Neural crest cell (in vitro differentiated cells): ENCODE measurements around the gene LIF. TPM values are rescaled to one million over a fixed set of nuclear protein-coding genes. Genes with fewer than 3 reads are reported as not detected.
"Not testable (repeated sequence)": the region's sequence is repeated elsewhere in the genome, so short reads cannot be mapped to it uniquely, and the experiment has no call there.

Experiments
- DNase-seq: peaks from one replicate; pipeline ENCODE4 v3.0.0; 2021; ENCODE audit warnings: low read depth, mixed read lengths, low spot score
- H3K27ac Mint-ChIP-seq: one replicate; pipeline ENCODE4 v1.8.0; 2021; ENCODE audit warnings: mild to moderate bottlenecking, mixed read lengths; ENCODE audit not compliant: unreplicated experiment
- H3K27me3 Mint-ChIP-seq: 2 replicates; pipeline ENCODE4 v1.8.0; 2021; ENCODE audit warnings: low read depth, mild to moderate bottlenecking, mixed read lengths
- H3K36me3 Mint-ChIP-seq: 2 replicates; pipeline ENCODE4 v1.8.0; 2021; ENCODE audit warnings: low read depth, mild to moderate bottlenecking, mixed read lengths
- H3K4me1 Mint-ChIP-seq: 2 replicates; pipeline ENCODE4 v1.8.0; 2021; ENCODE audit warnings: mixed read lengths
- H3K4me3 Mint-ChIP-seq: one replicate; pipeline ENCODE4 v1.8.0; 2021; ENCODE audit warnings: mild to moderate bottlenecking, mixed read lengths
- H3K9me3 Mint-ChIP-seq: 2 replicates; pipeline ENCODE4 v1.8.0; 2021; ENCODE audit warnings: mixed read lengths
- total RNA-seq: library from RNA; stranded (reverse); gene quantifications from 2 replicates; pipeline ENCODE4 v1.2.1, GENCODE V29; 2021
- TF ChIP-seq, protein P1 (sequence below): fragments of 200-600 bp; sonication (generic); conservative IDR thresholded peaks from 2 replicates; pipeline ENCODE4 v1.5.0; 2021; ENCODE audit warnings: antibody characterized with exemption, mild to moderate bottlenecking

Gene LIF
- total RNA-seq, 1 donor from 2014 or later = 1.1 TPM

DNA sequence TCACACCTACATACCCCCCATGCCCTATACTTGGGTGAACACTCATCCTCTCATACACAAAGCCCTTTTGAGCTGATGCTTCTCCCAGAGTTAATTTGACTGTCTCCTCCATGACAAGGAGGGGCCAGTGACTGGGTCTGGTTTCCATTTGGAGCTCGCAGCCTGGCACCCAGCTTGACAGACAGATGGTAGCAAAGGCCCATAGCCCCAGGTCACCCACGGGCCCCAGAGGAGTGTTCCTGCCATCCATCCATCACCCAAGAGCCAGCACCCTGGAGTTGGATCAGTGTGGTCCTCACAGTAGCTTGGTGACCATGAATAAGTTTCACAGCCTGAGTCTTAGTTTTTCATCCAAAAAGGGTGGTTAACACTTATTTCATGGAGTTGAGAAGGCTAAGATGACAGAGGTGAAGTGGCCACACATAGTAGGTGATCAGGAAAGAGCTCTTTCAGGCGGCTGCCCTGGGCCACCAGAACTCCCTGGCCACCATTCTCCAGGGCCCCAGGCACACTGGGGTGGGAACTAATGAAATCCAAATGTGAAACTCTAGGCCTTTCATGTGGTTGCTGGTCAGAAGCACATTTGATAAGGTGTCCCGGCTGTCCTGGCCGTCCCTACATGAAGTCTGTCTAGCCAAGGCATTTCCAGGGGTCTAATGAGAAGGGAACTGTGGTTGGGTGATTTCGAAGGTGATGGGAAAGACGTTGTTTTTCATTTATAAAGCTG is 42.4 kb downstream of the LIF start:
- Mint-ChIP-seq H3K27me3 (peaks cover 10% of the 10 kb centered on the region), H3K4me3 (no peak overlapping the region), H3K36me3 (no peaks in the 10 kb centered on the region), H3K27ac (no peak overlapping the region), H3K9me3 (peaks cover 3% of the 10 kb centered on the region), H3K4me1 (peaks cover 30% of the 10 kb centered on the region)
- TF ChIP-seq, protein P1, sequence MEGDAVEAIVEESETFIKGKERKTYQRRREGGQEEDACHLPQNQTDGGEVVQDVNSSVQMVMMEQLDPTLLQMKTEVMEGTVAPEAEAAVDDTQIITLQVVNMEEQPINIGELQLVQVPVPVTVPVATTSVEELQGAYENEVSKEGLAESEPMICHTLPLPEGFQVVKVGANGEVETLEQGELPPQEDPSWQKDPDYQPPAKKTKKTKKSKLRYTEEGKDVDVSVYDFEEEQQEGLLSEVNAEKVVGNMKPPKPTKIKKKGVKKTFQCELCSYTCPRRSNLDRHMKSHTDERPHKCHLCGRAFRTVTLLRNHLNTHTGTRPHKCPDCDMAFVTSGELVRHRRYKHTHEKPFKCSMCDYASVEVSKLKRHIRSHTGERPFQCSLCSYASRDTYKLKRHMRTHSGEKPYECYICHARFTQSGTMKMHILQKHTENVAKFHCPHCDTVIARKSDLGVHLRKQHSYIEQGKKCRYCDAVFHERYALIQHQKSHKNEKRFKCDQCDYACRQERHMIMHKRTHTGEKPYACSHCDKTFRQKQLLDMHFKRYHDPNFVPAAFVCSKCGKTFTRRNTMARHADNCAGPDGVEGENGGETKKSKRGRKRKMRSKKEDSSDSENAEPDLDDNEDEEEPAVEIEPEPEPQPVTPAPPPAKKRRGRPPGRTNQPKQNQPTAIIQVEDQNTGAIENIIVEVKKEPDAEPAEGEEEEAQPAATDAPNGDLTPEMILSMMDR = no peak
- no peak for DNase-seq

DNA sequence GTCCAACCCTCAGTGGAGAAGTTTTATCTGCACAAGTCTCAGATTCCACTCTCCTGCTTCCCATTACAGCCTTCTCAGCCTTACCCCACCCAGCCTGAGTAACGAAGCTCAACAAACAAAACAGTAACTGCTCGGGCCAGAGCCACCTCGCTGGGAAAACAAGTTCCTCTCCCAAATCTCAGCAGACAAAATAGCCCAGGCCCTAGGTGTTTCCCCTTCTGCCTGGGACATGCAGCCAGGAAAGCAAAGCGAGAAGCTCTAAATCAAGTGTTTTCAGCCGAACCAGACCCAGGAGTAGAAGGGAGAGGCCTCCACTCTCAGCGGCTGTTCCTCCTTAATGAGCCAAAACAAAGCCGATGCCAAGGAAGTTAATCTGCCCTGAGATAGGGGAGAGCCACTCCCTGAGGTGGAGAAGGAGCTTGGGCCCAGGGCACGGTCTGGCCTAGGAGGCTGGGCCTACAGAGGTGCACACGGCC is 44.0 kb downstream of the LIF start:
- Mint-ChIP-seq H3K27ac (no peak overlapping the region), H3K4me1 (peaks cover 22% of the 10 kb centered on the region), H3K36me3 (no peaks in the 10 kb centered on the region), H3K9me3 (peaks cover 6% of the 10 kb centered on the region), H3K4me3 (no peak overlapping the region), H3K27me3 (peaks cover 13% of the 10 kb centered on the region)
- DNase-seq = no peak
- TF ChIP-seq, protein P1 = no peak

DNA sequence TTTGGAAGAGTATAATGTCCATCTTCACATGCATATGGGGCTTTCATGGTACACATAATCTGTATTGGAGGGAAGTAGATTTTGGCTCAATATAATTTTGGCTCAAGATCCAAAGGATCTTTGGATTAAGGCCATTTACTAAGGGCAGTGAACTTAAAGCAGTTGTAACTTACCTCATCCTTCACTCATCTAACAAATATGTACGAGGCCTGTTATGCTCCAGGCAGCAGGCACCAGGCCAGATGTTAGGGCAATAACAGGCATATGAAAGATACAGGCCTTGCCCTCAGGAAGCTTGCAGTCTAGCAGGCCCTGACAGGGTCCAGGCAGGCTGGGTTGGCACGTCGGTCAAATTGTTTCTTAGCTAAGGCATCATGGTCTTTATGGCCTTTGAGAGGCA is 44.6 kb downstream of the LIF start:
- Mint-ChIP-seq H3K9me3 (peaks cover 6% of the 10 kb centered on the region), H3K4me1 (peaks cover 22% of the 10 kb centered on the region), H3K27me3 (peaks cover 10% of the 10 kb centered on the region), H3K36me3 (no peaks in the 10 kb centered on the region), H3K4me3 (no peak overlapping the region), H3K27ac (no peak overlapping the region)
- DNase-seq = no peak
- TF ChIP-seq, protein P1 = no peak

DNA sequence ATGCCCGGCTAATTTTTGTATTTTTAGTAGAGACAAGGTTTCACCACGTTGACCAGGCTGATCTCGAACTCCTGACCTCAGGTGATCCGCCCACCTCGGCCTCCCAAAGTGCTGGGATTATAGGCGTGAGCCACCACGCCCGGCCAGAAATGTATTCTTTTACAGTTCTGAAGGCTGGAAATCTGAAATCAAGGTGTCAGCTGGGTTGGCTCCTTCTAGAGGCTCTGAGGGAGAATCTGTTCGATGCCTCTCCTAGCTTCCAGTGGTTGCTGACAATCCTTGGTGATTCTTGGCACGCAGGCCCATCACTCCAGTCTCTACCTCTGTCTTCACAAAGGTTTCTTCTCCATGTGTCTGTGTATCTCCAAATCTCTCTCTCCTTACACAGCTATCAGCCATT is 45.7 kb downstream of the LIF start:
- H3K4me3 Mint-ChIP-seq, H3K27ac Mint-ChIP-seq, H3K27me3 Mint-ChIP-seq, DNase-seq, H3K36me3 Mint-ChIP-seq, H3K9me3 Mint-ChIP-seq: not testable (repeated sequence)
- H3K4me1 Mint-ChIP-seq = peaks cover 26% of the 10 kb centered on the region

DNA sequence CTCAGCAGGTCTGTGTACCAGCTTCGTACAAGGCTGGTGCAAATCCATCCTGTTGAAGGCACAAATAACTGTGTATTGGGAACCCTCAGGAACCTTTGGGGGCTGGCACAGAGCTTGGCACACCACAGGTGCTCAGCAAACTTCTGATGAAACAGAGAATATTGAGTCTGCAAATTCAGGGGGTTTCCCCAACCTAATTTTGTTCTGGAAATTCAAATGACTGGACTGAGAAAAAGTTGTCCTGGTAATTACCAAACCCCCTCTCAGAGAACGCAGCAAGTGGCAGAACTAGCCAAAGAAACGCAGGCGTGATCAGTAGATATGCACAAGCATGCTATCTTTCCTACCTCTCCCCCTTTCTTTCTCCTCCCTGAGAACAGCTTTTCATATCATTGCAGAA is 47.6 kb downstream of the LIF start:
- TF ChIP-seq, protein P1 = no peak
- Mint-ChIP-seq H3K4me3 (no peak overlapping the region), H3K4me1 (peaks cover 33% of the 10 kb centered on the region), H3K9me3 (peaks cover 6% of the 10 kb centered on the region), H3K27me3 (peaks cover 3% of the 10 kb centered on the region), H3K27ac (no peak overlapping the region), H3K36me3 (no peaks in the 10 kb centered on the region)
- DNase-seq = no peak

DNA sequence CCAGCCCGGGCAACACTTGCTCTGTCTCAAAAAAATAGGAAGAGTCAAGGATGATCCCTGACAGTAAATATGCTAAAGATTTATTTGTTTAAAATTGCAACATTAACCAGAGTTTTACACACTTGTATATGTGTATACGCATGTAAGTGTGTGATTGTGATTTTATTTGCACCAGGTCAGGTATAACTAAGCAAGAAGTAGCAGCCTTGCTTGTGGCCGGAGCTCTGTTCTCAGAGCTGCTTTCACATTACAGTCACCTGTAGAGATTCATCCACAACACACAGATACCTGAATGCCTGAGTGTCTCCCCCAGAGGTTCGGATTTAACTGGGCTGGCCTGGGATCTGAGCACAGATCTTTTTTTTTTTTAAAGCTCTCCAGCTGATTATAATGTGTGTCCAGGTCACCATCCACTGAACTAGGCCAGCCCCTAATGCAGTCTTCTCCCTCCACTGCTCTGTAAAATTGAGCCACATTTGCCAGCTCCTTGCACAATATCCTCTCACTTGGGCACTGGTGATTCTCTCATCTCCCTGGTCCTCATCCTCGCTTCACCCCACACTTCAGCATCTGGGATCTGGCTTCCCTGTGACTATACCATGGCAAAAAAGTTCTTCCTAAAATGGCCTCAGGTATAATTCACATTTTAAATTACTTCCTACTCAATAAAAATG is 48.3 kb downstream of the LIF start:
- Mint-ChIP-seq H3K27ac (no peak overlapping the region), H3K36me3 (no peaks in the 10 kb centered on the region), H3K27me3 (peaks cover 3% of the 10 kb centered on the region), H3K4me1 (peaks cover 33% of the 10 kb centered on the region), H3K4me3 (no peak overlapping the region), H3K9me3 (peaks cover 6% of the 10 kb centered on the region)
- TF ChIP-seq, protein P1 = no peak
- no peak for DNase-seq
